ENCODE results near the gene MARK2. TPM values are rescaled to one million over a fixed set of nuclear protein-coding genes. Genes with fewer than 3 reads are reported as not detected.

Gene MARK2
- total RNA-seq, 1 experiment from 2014 or later, result 39.8 TPM

DNA sequence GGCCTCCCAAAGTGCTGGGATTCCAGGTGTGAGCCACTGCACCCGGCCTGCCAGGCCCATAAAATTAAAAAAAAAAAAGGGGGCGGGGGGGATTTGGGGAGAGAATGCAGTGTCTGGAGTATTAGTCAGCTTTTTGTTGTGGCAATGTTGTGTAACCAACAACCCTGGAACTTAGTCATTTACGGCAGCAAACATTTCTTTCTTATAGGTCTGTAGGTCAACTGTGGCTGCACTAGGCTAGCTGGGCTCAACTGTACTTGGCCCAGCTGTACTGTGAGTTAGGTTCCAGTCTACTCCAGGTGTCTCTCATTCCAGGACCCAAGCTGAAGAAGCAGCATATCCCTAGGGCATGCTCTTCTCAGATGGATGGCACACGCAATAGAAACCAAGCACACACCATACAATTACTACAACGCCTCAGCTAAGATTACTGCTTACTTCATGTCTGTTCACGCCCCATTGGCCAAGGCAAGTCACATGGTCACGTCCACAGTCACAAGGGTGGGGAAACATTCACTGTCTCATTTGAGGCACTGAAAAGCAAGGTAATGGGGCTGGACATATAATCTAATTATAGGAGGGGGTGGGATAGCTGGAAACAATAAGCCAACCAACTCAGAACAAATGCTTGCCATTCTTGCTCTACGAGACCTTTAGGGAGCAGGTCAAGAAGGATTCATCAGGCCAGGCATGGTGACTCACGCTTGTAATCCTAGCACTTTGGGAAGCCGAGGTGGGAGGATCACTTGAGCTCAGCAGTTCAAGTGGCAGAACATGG lies 36.1 kb upstream of the MARK2 start:
- DNase-seq (ENCODE audit: low read depth, low spot score) (peak; percentile 72), ATAC-seq (peak; percentile 90)
- H3K36me3 ChIP-seq (ENCODE audit: control insufficient read depth in 1 of 2, insufficient read depth in 2 of 2, low read length in 2 of 2), result no peaks in the 10 kb centered on the region
- H4K20me1 ChIP-seq (ENCODE audit: insufficient read depth), result no peaks in the 10 kb centered on the region
- intact Hi-C loops (cut with micrococcal nuclease), result no loop called here
- peak overlapping the region; percentile 59 for H2AFZ ChIP-seq (ENCODE audit: low read depth, low read length, poor library complexity, severe bottlenecking)
- BruUV-seq (replicated peaks), result no TSS peak
- H3K27me3 ChIP-seq (ENCODE audit: insufficient read depth, low read length), result no peaks in the 10 kb centered on the region
- no peaks in the 10 kb centered on the region for H3K9me3 ChIP-seq (ENCODE audit: control insufficient read depth in 1 of 2, insufficient read depth in 1 of 2, low read depth in 1 of 2, low read length in 2 of 2)
- H3K4me1 ChIP-seq (ENCODE audit: control insufficient read depth in 1 of 2, insufficient read depth in 2 of 2, low read length in 2 of 2), result peaks cover 12 to 33% of the 10 kb centered on the region in 2 experiments; a peak in 3 of 4 replicates
- peak overlapping the region; percentile 32 for H3K9ac ChIP-seq (ENCODE audit: low read length)
- peak overlapping the region; percentile 36 for H3K27ac ChIP-seq (ENCODE audit: low read depth, low read length)
- RAD21 ChIA-PET (ENCODE audit: low non-redundant PET in 1 of 2, low total read pairs in 2 of 2, uncharacterized antibody in 2 of 2, unreplicated experiment in 2 of 2), result interaction anchor here in 1 of 2 experiments (0.8 kb wide), 1 partner anchor 31 kb away, joined by 4 read pairs; no protein-coding TSS in a partner anchor
- H3K4me3 ChIP-seq (replicated peaks in 1 of 2; ENCODE audit: low read depth in 1 of 2, low read length in 2 of 2), result peak overlapping the region in 1 of 2 experiments; percentile 18; a peak in 2 of 4 replicates
- POLR2A ChIA-PET, result interaction anchor here (0.6 to 1.2 kb wide), 9 partner anchors 8 to 442 kb away, joined by 3 to 5 read pairs (median 3); partner anchors contain the start of gene RCOR2
- no peaks in the 10 kb centered on the region for H3K79me2 ChIP-seq (ENCODE audit: insufficient read depth, low read length)
- H3K4me2 ChIP-seq (ENCODE audit: low read length), result peak overlapping the region; percentile 62
- CTCF ChIA-PET, result interaction anchor here (1.0 to 2.3 kb wide), 3 partner anchors 9 to 515 kb away, joined by 3 to 6 read pairs (median 3); partner anchors contain the start of genes PRDX5 and ZFTA
- no peaks in the 10 kb centered on the region for H3K9me2 ChIP-seq (ENCODE audit: insufficient read depth)
- no peak for TF ChIP-seq ZNF274 (IDR thresholded peaks at IDR 0.05; ENCODE audit: low read depth, low read length)
- peak; percentile 52 for TF ChIP-seq POLR2A (IDR thresholded peaks at IDR 0.05; ENCODE audit: borderline replicate concordance, extremely low read depth, insufficient read depth, insufficient read length)
- no peak; the same call in 1 of the 2 replicates for TF ChIP-seq CEBPB (IDR thresholded peaks at IDR 0.05; ENCODE audit: low read depth)
- TF ChIP-seq SRF (IDR thresholded peaks at IDR 0.05; ENCODE audit: low read depth), result no peak
- TF ChIP-seq TCF7L2 (IDR thresholded peaks at IDR 0.05; ENCODE audit: borderline replicate concordance, extremely low read depth, insufficient read depth, insufficient read length), result no peak
- peak; percentile 70 for TF ChIP-seq FOSL1 (IDR thresholded peaks at IDR 0.05; ENCODE audit: low read depth)
- TF ChIP-seq, protein P1, sequence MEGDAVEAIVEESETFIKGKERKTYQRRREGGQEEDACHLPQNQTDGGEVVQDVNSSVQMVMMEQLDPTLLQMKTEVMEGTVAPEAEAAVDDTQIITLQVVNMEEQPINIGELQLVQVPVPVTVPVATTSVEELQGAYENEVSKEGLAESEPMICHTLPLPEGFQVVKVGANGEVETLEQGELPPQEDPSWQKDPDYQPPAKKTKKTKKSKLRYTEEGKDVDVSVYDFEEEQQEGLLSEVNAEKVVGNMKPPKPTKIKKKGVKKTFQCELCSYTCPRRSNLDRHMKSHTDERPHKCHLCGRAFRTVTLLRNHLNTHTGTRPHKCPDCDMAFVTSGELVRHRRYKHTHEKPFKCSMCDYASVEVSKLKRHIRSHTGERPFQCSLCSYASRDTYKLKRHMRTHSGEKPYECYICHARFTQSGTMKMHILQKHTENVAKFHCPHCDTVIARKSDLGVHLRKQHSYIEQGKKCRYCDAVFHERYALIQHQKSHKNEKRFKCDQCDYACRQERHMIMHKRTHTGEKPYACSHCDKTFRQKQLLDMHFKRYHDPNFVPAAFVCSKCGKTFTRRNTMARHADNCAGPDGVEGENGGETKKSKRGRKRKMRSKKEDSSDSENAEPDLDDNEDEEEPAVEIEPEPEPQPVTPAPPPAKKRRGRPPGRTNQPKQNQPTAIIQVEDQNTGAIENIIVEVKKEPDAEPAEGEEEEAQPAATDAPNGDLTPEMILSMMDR (IDR thresholded peaks at IDR 0.05 in 2 of 3, conservative IDR thresholded peaks at IDR 0.05 in 1 of 3; ENCODE audit: borderline replicate concordance in 1 of 3, insufficient read depth in 1 of 3, low read depth in 2 of 3, low read length in 2 of 3), result no peak
- no peak for TF ChIP-seq EZH2phosphoT487 (IDR thresholded peaks at IDR 0.05; ENCODE audit: borderline replicate concordance)
- TF ChIP-seq SP1 (IDR thresholded peaks at IDR 0.05; ENCODE audit: low read depth), result peak; percentile 56
- TF ChIP-seq, protein P2, sequence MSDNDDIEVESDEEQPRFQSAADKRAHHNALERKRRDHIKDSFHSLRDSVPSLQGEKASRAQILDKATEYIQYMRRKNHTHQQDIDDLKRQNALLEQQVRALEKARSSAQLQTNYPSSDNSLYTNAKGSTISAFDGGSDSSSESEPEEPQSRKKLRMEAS (IDR thresholded peaks at IDR 0.05), result peak; percentile 86
- TF ChIP-seq ELF1 (IDR thresholded peaks at IDR 0.05; ENCODE audit: borderline replicate concordance, low read depth), result no peak
- TF ChIP-seq EGR1 (IDR thresholded peaks at IDR 0.05; ENCODE audit: low read depth), result no peak
- peak; percentile 51 for TF ChIP-seq JUND (IDR thresholded peaks at IDR 0.05)
- TF ChIP-seq SIN3A (IDR thresholded peaks at IDR 0.05; ENCODE audit: low read depth), result no peak
- TF ChIP-seq, protein P3, sequence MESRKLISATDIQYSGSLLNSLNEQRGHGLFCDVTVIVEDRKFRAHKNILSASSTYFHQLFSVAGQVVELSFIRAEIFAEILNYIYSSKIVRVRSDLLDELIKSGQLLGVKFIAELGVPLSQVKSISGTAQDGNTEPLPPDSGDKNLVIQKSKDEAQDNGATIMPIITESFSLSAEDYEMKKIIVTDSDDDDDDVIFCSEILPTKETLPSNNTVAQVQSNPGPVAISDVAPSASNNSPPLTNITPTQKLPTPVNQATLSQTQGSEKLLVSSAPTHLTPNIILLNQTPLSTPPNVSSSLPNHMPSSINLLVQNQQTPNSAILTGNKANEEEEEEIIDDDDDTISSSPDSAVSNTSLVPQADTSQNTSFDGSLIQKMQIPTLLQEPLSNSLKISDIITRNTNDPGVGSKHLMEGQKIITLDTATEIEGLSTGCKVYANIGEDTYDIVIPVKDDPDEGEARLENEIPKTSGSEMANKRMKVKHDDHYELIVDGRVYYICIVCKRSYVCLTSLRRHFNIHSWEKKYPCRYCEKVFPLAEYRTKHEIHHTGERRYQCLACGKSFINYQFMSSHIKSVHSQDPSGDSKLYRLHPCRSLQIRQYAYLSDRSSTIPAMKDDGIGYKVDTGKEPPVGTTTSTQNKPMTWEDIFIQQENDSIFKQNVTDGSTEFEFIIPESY (IDR thresholded peaks at IDR 0.05; ENCODE audit: extremely low read depth, insufficient replicate concordance, low read length), result no peak
- TF ChIP-seq, protein P4, sequence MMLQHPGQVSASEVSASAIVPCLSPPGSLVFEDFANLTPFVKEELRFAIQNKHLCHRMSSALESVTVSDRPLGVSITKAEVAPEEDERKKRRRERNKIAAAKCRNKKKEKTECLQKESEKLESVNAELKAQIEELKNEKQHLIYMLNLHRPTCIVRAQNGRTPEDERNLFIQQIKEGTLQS (IDR thresholded peaks at IDR 0.05), result no peak
- peak; percentile 63; the same call in 1 of the 2 replicates for TF ChIP-seq CBX3 (IDR thresholded peaks at IDR 0.05; ENCODE audit: low read depth)
- TF ChIP-seq RAD21 (IDR thresholded peaks at IDR 0.05; ENCODE audit: low read depth), result no peak
- no peak for TF ChIP-seq YY1 (IDR thresholded peaks at IDR 0.05; ENCODE audit: extremely low read depth, insufficient replicate concordance, low read depth, low read length)
- TF ChIP-seq ZFX (IDR thresholded peaks at IDR 0.05), result 0 out of 2 replicates have a peak, but pooled peaks have one; percentile 22
- TF ChIP-seq POLR2AphosphoS5 (IDR thresholded peaks at IDR 0.05; ENCODE audit: low read depth, low read length), result peak; percentile 33
- no peak for TF ChIP-seq EZH2 (IDR thresholded peaks at IDR 0.05)
